NCI-H146 treated with DMSO at 0.1 percent for 48 hours (cell line): ENCODE results near the gene SLC66A2.

Experiments used
- DNase-seq: peaks from one replicate; lab custom pipeline; 2025; ENCODE audit not compliant: unreplicated experiment; lab: John Stamatoyannopoulos, UW

SLC66A2 gene

GRCh38 chr18:79971211-79971952, 19.9 kb upstream of the SLC66A2 start:
- no peak for DNase-seq

GRCh38 chr18:79970419-79971133, 19.1 kb upstream of the SLC66A2 start:
- no peak for DNase-seq

- DNase-seq = no peak
Observed at GRCh38 chr18:79965119-79965902, 13.9 kb upstream of the SLC66A2 start.

GRCh38 chr18:79964330-79965118, 13.1 kb upstream of the SLC66A2 start, which contains the start of gene HSBP1L1:
Gene HSBP1L1, plus strand, starts transcription at chr18:79964643. Its CDS starts 93 bp downstream, at chr18:79964736.
- DNase-seq = peak; percentile 64

- DNase-seq = no peak
Observed at GRCh38 chr18:79963658-79964329, 12.3 kb upstream of the SLC66A2 start.

- no peak for DNase-seq
Observed at GRCh38 chr18:79962835-79963657, 11.6 kb upstream of the SLC66A2 start.

- DNase-seq = no peak
Observed at GRCh38 chr18:79962311-79962710, 10.9 kb upstream of the SLC66A2 start.

GRCh38 chr18:79961527-79962291, 10.3 kb upstream of the SLC66A2 start:
- no peak for DNase-seq

- no peak for DNase-seq
Observed at GRCh38 chr18:79960921-79961526, 9.6 kb upstream of the SLC66A2 start.

- peak; percentile 71 for DNase-seq
Observed at GRCh38 chr18:79960161-79960801, 8.8 kb upstream of the SLC66A2 start.

- DNase-seq = no peak
Observed at GRCh38 chr18:79958981-79959380, 7.5 kb upstream of the SLC66A2 start.

- no peak for DNase-seq
Observed at GRCh38 chr18:79956276-79956675, 4.8 kb upstream of the SLC66A2 start.

GRCh38 chr18:79955302-79956075, 4.0 kb upstream of the SLC66A2 start:
- DNase-seq = no peak

- no peak for DNase-seq
Observed at GRCh38 chr18:79954791-79955190, 3.3 kb upstream of the SLC66A2 start.

- no peak for DNase-seq
Observed at GRCh38 chr18:79953971-79954651, 2.7 kb upstream of the SLC66A2 start.

GRCh38 chr18:79952996-79953559, 1.6 kb upstream of the SLC66A2 start:
- no peak for DNase-seq
